Measurements from ENCODE around the gene BPIFA2. TPM values are rescaled to one million over a fixed set of nuclear protein-coding genes. Genes with fewer than 3 reads are reported as not detected.
"Not testable (repeated sequence)": the region's sequence is repeated elsewhere in the genome, so short reads cannot be mapped to it uniquely, and the experiment has no call there.

BPIFA2 gene
- total RNA-seq, 1 experiment from 2014 or later = not detected

DNA sequence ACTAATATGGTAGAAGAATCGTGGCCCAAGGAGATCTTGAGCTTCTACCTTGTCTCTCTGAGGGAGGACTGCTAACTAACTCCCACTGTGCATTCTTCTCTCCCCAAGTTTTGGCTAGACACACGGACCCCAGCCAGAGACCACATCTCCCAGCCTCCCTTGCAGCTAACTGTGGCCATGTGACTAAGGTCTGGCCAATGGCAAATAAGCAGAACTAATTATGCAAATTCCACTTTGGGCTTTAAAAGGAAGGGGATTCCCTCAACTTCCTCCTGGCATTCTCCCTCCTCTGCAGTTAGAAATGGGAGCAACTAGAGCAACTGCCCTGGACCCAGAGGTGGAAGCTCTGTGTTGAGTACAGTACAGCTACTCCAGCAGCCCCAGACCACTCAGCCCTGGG lies 15.4 kb downstream of the BPIFA2 start:
- DNase-seq (ENCODE audit: low read depth) = no peak
- in situ Hi-C loops (cut with HindIII; ENCODE audit: low pct_unique_long_range_greater_than_20kb, low sequenced_read_pairs) = no loop called here

DNA sequence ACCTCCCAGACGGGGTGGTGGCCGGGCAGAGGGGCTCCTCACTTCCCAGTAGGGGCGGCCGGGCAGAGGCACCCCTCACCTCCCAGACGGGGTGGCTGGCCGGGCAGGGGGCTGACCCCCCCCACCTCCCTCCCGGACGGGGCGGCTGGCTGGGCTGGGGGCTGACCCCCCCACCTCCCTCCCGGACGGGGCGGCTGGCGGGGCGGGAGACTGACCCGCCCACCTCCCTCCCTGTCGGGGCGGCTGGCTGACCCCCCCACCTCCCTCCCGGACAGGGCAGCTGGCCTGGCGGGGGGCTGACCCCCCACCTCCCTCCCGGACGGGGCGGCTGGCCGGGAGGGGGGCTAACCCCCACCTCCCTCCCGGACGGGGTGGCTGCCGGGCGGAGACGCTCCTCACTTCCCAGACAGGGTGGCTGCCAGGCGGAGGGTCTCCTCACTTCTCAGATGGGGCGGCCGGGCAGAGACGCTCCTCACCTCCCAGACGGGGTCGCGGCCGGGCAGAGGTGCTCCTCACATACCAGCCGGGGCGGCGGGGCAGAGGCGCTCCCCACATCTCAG lies 17.2 kb downstream of the BPIFA2 start:
- in situ Hi-C loops (cut with HindIII; ENCODE audit: low pct_unique_long_range_greater_than_20kb, low sequenced_read_pairs); DNase-seq (ENCODE audit: low read depth): not testable (repeated sequence)

GRCh38 chr20:33187491-33187890 lies 19.5 kb downstream of the BPIFA2 start:
- no peak for DNase-seq (ENCODE audit: low read depth)
- in situ Hi-C loops (cut with HindIII; ENCODE audit: low pct_unique_long_range_greater_than_20kb, low sequenced_read_pairs) = no loop called here

- in situ Hi-C loops (cut with HindIII; ENCODE audit: low pct_unique_long_range_greater_than_20kb, low sequenced_read_pairs) = no loop called here
- no peak for DNase-seq (ENCODE audit: low read depth)
Observed at GRCh38 chr20:33188421-33188820, 20.5 kb downstream of the BPIFA2 start.

DNA sequence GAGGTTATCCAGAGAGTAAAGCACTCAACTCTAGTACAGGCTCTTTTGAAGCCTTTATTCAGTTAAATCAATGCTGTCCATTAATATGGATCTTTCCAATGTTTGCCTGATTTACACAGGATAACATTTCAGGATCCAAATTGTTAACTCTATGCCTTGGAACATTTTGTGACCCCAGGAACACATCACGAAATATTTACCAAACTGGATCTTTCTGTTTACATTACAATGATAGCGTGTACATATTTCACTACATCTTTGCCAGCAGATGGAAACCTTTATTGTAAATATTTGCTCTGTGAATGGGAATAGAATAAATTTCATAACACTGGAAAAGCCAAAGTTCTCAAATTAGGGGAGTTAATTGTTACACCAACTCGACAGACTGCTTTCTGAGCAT lies 23.5 kb downstream of the BPIFA2 start:
- DNase-seq (ENCODE audit: low read depth) = no peak
- in situ Hi-C loops (cut with HindIII; ENCODE audit: low pct_unique_long_range_greater_than_20kb, low sequenced_read_pairs) = no loop called here

DNA sequence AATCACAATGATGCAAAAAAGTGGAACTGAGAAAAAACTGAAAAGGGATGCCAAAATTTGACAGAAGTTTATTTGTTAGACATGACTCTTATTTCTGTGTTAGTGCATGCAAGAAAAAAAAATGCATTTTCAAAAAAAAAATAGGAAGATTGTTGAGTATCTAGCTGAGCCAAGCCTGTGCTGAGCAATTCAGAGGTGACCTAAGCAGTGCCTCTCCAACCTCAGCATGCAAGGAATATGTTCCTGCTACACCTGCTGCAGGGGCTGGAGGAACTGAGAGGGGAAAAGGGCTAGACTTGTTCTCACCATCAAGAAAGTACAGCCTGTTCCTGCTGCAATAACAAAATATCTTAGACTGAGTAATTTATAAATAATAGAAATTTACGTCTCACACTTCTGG lies 24.0 kb downstream of the BPIFA2 start:
- in situ Hi-C loops (cut with HindIII; ENCODE audit: low pct_unique_long_range_greater_than_20kb, low sequenced_read_pairs) = no loop called here
- DNase-seq (ENCODE audit: low read depth) = no peak

DNA sequence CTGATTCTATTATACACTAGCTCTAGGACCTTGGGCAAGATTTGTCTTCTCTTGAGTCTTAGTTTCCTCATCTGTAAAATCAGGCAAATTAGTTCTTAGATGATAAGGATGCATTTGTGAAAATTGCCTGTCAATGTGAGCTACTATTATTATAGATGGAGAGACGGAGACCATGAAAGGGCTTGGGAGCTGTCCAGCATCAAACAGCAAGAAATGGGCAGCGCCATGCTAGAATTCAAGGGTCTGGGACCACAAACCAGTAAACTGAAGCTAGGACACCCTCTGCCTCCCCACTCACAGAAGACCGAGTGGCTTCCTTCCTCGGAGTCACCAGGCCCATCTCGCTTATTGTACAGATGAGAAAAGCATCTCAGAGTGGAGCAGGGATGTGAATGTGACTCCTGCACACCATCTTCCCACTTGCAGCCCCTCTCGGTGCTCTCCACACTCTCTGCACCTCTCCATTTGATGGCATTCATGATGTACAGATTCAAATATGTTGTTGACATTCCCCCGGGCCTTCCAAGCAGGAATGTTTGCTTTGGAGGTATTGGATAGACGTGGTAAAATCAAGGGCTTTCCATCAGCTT lies 25.0 kb downstream of the BPIFA2 start:
- no peak for DNase-seq (ENCODE audit: low read depth)
- in situ Hi-C loops (cut with HindIII; ENCODE audit: low pct_unique_long_range_greater_than_20kb, low sequenced_read_pairs) = no loop called here

DNA sequence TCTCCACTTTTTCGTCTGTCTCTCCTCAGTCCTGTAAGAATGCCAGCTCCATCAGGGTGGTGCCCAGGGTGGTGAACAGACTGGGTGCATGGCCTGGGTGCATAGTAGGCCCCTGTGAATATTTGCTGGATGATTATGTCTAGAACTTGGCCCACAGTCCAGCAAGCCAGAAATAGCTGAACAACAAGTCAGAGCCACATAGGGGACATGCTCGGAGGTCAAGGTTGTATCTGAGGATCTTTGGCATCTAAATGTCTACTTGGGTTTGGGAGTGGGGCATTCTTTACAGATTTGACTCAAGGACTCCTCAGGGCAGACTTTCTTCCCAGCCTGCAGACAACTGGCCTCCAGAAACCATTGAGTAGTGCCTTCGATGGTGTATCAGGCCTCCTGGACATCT lies 31.1 kb downstream of the BPIFA2 start:
- in situ Hi-C loops (cut with HindIII; ENCODE audit: low pct_unique_long_range_greater_than_20kb, low sequenced_read_pairs) = no loop called here
- DNase-seq (ENCODE audit: low read depth) = no peak

DNA sequence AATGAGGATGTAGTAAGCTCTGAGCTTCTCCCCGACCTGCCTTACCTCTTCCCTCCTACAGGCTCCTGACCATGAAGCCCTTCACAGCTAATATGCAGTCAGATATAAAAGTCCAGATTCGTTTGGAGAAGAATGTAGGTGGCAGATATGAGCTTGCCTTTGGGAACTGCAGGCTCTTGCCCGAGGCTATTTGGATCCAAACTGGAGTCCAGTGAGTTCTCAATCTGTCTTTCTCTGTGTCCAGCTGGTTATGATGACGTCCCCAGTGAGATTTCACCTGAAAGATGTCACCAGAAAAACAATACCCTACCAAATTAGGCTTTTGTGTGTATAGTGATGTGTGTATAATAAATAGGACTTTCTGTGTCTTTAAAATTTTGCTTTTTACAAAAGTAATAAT lies 34.5 kb downstream of the BPIFA2 start:
- DNase-seq (ENCODE audit: low read depth) = no peak
- in situ Hi-C loops (cut with HindIII; ENCODE audit: low pct_unique_long_range_greater_than_20kb, low sequenced_read_pairs) = no loop called here

DNA sequence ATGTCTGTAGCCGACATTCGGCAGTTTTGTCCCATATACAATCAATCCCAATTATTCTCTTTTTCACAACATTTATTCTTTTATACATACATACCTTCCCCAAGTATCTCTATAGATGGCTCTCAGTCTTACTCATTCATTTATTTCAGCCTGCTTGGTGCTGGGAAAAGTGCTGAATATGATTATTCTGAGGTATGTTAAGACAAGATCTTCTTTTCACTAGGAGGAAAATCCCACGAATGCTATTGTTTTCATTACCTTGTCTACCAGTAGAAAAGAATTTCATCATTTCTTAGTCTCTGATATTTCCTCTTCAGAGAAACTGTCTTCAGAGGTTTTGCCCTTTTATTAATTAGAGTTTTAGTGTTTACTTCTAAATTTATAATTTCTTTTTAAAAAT lies 35.5 kb downstream of the BPIFA2 start:
- no peak for DNase-seq (ENCODE audit: low read depth)
- in situ Hi-C loops (cut with HindIII; ENCODE audit: low pct_unique_long_range_greater_than_20kb, low sequenced_read_pairs) = no loop called here

- in situ Hi-C loops (cut with HindIII; ENCODE audit: low pct_unique_long_range_greater_than_20kb, low sequenced_read_pairs) = no loop called here
- peak; percentile 72 for DNase-seq (ENCODE audit: low read depth)
Observed at GRCh38 chr20:33209789-33210188, 41.8 kb downstream of the BPIFA2 start.

DNA sequence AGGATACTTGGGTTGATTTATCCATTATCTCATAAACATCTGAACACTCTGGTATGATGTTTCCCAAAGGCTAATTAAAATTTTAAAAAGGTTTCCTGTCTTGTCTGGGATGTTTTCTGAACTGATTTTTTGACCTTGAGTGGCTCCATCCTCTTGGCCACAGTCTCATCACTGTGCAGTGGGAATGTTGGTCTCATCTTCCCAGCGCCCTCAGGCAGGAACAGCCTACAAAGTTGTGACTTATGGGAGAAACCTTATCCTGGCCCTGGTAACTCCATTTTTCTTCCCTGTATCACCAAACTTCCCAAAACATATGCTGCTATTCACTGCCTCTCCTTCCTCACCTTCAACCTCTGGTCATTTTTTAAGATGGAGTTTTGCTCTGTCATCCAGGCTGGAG lies 42.4 kb downstream of the BPIFA2 start:
- in situ Hi-C loops (cut with HindIII; ENCODE audit: low pct_unique_long_range_greater_than_20kb, low sequenced_read_pairs) = no loop called here

GRCh38 chr20:33211817-33212424 lies 44.0 kb downstream of the BPIFA2 start:
- in situ Hi-C loops (cut with HindIII; ENCODE audit: low pct_unique_long_range_greater_than_20kb, low sequenced_read_pairs) = no loop called here

More for the DNA sequence above, 42.4 kb downstream of the BPIFA2 start:
- DNase-seq (ENCODE audit: low read depth) = no peak

DNA sequence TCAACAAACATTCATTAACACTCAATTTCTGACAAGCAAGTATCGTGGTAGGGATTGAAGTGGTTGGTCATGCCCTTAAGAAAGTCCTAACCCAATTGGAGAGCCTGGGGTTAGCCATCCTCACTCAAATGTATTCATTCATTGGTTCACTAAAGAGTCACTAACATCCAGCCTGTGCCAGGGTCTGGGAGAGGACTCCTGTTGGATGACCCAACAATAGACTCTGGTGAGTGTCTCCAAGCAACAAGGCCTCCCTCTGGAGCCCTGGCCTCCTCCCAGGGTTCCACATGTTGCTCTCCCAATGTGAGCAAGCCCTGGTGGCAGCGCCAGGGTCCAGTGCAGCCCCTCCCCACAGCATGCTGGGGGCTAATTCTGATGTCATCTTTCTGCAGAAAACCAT lies 49.1 kb downstream of the BPIFA2 start, which contains the start of gene BPIFA3:
TSS of gene BPIFA3 (plus strand) at position 301 of the 400 bp plus-strand sequence. CDS start 185 bp downstream, outside the sequence.
- in situ Hi-C loops (cut with HindIII; ENCODE audit: low pct_unique_long_range_greater_than_20kb, low sequenced_read_pairs) = no loop called here
- DNase-seq (ENCODE audit: low read depth) = no peak

More at GRCh38 chr20:33211817-33212424, 44.0 kb downstream of the BPIFA2 start:
- peak; percentile 38 for DNase-seq (ENCODE audit: low read depth)

- in situ Hi-C loops (cut with HindIII; ENCODE audit: low pct_unique_long_range_greater_than_20kb, low sequenced_read_pairs) = no loop called here
- DNase-seq (ENCODE audit: low read depth) = no peak
Observed at GRCh38 chr20:33224399-33224798, 56.4 kb downstream of the BPIFA2 start.

DNA sequence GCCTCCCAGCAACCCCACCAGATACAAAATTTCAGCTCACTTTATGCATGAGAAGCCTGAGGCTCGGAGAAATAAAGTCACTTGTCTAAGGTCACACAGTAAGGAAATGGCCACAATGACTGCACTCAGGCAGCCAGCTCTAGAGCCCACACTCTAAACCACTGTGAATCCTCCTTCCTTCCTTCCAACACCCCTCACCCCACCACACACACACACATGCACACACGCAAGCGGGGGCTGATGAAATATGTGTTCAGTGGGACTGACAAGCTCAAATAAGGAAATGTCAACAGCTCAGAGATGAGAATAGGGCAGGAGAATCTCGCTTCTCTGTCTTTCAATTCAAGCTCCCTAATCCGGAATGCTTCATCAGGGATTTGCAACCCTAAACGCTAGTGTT lies 61.9 kb downstream of the BPIFA2 start:
- in situ Hi-C loops (cut with HindIII; ENCODE audit: low pct_unique_long_range_greater_than_20kb, low sequenced_read_pairs) = no loop called here
- DNase-seq (ENCODE audit: low read depth) = no peak
